Motor neuron (in vitro differentiated cells): ENCODE measurements around the gene FSD1. TPM values are rescaled to one million over a fixed set of nuclear protein-coding genes. Genes with fewer than 3 reads are reported as not detected.
"Not testable (repeated sequence)": the region's sequence is repeated elsewhere in the genome, so short reads cannot be mapped to it uniquely, and the experiment has no call there.

Experiments used
- ATAC-seq, 8 experiments: fragments of 200-7000 bp; cut with Tn5 transposase; replicated peaks in 6 of 8; 2 replicates each; pipeline ENCODE4 v1.8.0; 2021; ENCODE audit warnings: mild to moderate bottlenecking in 8 of 8, moderate library complexity in 8 of 8
- H3K27ac ChIP-seq, 2 donors: fragments of 250-450 bp; sonication (Bioruptor Pico); 2 replicates each; pipeline ENCODE4 v1.9.0; 2021; ENCODE audit warnings: antibody characterized with exemption in 2 of 2, mild to moderate bottlenecking in 2 of 2, moderate library complexity in 1 of 2
- H3K4me1 ChIP-seq, 2 donors: fragments of 250-450 bp; sonication (Bioruptor Pico); replicated peaks in 1 of 2; 2 replicates each; pipeline ENCODE4 v1.6.1; 2021; ENCODE audit warnings: antibody characterized with exemption in 2 of 2, mild to moderate bottlenecking in 2 of 2, moderate library complexity in 1 of 2
- H3K4me3 ChIP-seq, 5 donors: fragments of 250-450 bp; sonication (Bioruptor Pico); 2 replicates each; pipeline ENCODE4 v1.9.0; 2021; ENCODE audit warnings: antibody characterized with exemption in 5 of 5, mild to moderate bottlenecking in 5 of 5, moderate library complexity in 4 of 5
- WGBS, 10 experiments: fragments of 450-650 bp; shearing (Covaris generic); methylation state at CpG; one replicate each; pipeline ENCODE4 v1.0.0; 2022; 5-methylcytosine and 5-hydroxymethylcytosine counted together
- in situ Hi-C, 9 experiments: fragments of 400-800 bp; cut with MboI; loops; one replicate each; pipeline ENCODE4 v1.15.0; 2021; ENCODE audit warnings: low sequenced_read_pairs in 9 of 9, low pct_unique_long_range_greater_than_20kb in 2 of 9; ENCODE audit not compliant: unreplicated experiment in 9 of 9
- total RNA-seq, 8 experiments: library from RNA; unstranded; fragments of 300-600 nt; gene quantifications; 2 replicates each; pipeline versions ENCODE4 v1.2.3 to v1.2.4, GENCODE V29; 2022

FSD1 gene
- total RNA-seq, 8 experiments from 2014 or later, result 5.0 to 43.4 (median 37.2) TPM; not detected in 1

DNA sequence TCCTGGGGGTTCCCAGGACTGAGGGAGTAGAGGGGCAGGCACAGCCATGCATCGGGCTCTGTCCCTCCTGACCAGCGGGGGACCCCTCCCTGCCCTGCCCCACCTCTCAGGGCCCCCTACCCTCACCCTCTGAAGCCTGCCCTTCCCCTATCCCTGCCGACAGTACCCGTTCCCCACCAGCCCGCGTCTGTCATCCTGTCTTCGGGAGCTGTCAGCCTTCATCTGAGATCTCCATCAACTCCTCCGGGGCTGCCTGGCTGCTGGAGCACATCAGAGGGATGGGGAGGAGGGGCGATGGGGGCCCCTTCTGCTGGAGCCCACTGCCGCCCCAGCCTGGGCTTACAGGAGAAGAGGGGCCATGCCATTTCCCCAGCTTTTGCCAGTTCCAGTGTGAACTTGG is 31.5 kb upstream of the FSD1 start:
- no peak for ATAC-seq
- in situ Hi-C loops, result loop anchor here in 1 of 9 experiments (25.0 kb wide), 1 partner anchor 364 kb away; the partner anchor contains the start of gene TNFAIP8L1
- Histone ChIP-seq H3K27ac (no peak overlapping the region), H3K4me3 (no peak overlapping the region), H3K4me1 (peaks cover 7 to 14% of the 10 kb centered on the region in 2 donors)
- 60 to 88% (median 70%) methylated on average over 1 to 3 of the region's 10 CpGs; no CpG with 5 or more reads in 7 of the 10 experiments for WGBS, 10 experiments

DNA sequence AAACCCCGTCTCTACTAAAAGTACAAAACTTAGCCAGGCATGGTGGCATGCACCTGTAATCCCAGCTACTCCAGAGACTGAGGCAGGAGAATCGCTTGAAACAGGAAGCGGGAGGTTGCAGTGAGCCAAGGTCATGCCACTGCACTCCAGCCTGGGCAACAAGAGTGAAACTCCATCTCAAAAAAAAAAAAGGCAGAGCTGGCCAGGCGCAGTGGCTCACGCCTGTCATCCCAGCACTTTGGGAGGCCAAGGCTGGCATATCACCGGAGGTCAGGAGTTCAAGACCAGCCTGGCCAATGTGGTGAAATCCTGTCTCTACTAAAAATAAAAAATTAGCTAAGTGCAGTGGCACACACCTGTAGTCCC is 30.1 kb upstream of the FSD1 start:
- H3K4me3 ChIP-seq, ATAC-seq, H3K27ac ChIP-seq: not testable (repeated sequence)
- H3K4me1 ChIP-seq, result peaks cover 10 to 16% of the 10 kb centered on the region in 2 donors
- WGBS, 10 experiments, result 87 to 100% (median 92%) methylated on average over 1 to 4 of the region's 6 CpGs; no CpG with 5 or more reads in 4 of the 10 experiments
- in situ Hi-C loops, result loop anchor here in 1 of 9 experiments (25.0 kb wide), 1 partner anchor 363 kb away; the partner anchor contains the start of gene TNFAIP8L1

DNA sequence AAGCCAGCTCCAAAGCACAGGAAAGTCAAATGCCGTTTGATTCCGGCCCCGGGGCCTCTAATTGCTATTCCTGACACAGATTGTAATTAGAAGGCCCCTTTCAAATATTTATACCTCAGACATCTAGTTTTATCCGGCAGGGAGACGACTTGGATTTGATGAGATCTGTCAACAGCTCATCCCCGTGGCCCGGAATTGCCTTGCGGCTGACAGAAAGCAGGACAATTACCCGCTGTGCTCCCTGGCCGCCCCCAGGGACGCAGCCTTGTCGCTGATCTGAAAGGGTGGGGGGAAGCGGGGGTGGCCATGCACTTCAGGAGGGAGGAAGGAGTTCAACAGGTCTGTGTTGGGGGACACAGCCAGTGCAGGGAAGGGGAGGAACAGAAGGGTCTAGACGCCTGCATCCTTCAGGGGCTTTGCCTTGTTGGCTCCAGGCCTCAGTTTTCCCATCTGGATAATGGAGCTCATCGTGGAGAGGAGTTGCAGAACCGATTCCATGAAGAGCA is 27.2 kb upstream of the FSD1 start:
- peak overlapping the region; percentile 10 to 65 for H3K27ac ChIP-seq
- 0 to 60% (median 22%) methylated on average over 1 to 6 of the region's 16 CpGs; no CpG with 5 or more reads in 5 of the 10 experiments for WGBS, 10 experiments
- in situ Hi-C loops, result no loop called here
- no peak overlapping the region for H3K4me3 ChIP-seq
- ATAC-seq, result peak in 5 of 8 experiments; percentile 1 to 26 (median 18)
- H3K4me1 ChIP-seq, result peaks cover 10 to 16% of the 10 kb centered on the region in 2 donors

DNA sequence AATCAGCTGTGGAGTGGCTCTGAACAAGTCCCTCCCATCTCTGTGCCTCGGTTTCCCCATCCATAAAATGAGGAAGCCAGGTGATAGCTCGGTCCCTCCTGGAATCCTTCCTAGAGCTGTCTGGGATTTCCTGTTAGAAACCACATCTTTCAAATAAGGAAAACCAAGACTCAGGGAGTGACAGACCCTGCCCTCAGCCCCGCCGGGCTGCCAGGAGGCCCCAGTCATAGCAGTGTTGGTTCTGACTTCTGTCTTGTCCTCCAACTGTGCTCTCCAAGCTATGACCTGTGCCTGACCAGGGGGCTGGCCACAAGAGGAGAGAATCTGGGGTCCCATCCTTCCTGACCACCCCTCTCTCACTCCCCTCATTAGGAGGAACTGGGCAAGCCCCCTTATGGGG is 26.4 kb upstream of the FSD1 start:
- 0 to 60% (median 21%) methylated on average over 1 to 4 of the region's 4 CpGs; no CpG with 5 or more reads in 4 of the 10 experiments for WGBS, 10 experiments
- Histone ChIP-seq H3K4me3 (peak overlapping the region; percentile 44 to 77 (median 63)), H3K4me1 (peaks cover 10 to 16% of the 10 kb centered on the region in 2 donors), H3K27ac (peak overlapping the region; percentile 77 to 80)
- in situ Hi-C loops, result no loop called here
- ATAC-seq, result peak in 5 of 8 experiments; percentile 16 to 39 (median 21)

DNA sequence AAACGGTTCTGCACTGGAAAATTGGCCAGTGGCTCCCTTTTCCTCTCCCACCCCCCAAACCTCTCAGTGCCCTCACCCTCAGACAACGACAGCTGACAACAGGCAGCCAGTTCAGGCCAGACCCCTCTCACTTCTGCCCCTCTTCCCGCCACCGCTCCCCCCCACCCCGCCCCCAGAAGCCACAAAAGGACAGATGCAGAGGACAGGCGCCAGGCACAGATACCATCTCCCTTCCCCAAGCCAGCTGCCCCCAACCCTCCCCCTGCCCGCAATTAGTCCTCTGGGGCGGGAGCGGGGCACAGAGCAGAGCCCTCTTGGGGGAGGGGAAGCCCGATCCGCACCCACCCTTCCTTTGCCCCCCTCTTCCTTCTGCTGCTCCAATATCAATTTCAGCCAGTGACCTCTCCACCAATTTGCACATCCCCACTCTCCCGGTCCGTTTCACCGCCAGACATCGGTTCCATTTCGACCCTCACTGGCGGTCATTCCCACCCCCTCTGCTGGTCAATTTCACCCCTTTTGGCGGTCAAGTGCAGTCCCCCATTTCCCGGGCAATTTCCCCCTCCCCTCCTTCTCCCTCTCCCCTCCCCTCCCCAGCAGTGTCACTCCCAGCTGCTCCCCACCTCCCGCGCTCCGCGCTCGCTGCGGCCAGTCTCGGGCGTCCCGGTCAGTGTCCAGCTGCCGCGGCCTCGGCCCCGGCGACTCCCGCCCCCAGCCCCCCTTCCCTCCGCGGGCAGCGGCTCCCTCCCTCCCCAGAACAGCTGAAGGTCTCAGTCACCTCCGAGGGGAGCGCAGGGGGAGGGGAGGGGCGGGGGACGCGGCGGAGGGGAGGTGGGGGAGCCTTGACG is 25.8 kb upstream of the FSD1 start, which contains the start of gene SHD:
TSS of gene SHD (plus strand) at position 848 of the 848 bp plus-strand sequence. CDS start 798 bp downstream, outside the sequence.
- Histone ChIP-seq H3K4me1 (peaks cover 10 to 16% of the 10 kb centered on the region in 2 donors), H3K4me3 (peak within 1 kb of the TSS; percentile 44 to 77 (median 63)), H3K27ac (peak within 1 kb of the TSS; percentile 77 to 80)
- WGBS, 10 experiments, result no CpG with 5 or more reads among the region's 44 CpGs
- in situ Hi-C loops, result no loop called here
- ATAC-seq, result peak in 5 of 8 experiments; percentile 75 to 78 (median 77)

DNA sequence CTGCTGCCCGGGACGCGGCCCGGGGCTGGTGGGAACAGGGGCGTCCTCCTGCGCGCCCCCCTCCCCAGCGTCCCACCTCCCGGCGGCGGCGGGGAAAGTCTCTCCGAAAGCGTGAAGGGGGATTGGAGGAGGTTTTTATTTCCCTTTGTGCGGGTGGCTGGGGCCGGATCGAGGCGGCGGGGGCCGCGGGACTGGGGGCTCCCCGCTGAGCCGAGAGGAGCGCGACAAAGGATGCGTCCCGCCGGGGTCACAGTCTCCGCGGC is 25.2 kb upstream of the FSD1 start:
- peak overlapping the region; percentile 44 to 77 (median 63) for H3K4me3 ChIP-seq
- peaks cover 10 to 16% of the 10 kb centered on the region in 2 donors for H3K4me1 ChIP-seq
- no CpG with 5 or more reads among the region's 30 CpGs for WGBS, 10 experiments
- peak overlapping the region; percentile 77 to 80 for H3K27ac ChIP-seq
- in situ Hi-C loops, result no loop called here
- no peak for ATAC-seq

DNA sequence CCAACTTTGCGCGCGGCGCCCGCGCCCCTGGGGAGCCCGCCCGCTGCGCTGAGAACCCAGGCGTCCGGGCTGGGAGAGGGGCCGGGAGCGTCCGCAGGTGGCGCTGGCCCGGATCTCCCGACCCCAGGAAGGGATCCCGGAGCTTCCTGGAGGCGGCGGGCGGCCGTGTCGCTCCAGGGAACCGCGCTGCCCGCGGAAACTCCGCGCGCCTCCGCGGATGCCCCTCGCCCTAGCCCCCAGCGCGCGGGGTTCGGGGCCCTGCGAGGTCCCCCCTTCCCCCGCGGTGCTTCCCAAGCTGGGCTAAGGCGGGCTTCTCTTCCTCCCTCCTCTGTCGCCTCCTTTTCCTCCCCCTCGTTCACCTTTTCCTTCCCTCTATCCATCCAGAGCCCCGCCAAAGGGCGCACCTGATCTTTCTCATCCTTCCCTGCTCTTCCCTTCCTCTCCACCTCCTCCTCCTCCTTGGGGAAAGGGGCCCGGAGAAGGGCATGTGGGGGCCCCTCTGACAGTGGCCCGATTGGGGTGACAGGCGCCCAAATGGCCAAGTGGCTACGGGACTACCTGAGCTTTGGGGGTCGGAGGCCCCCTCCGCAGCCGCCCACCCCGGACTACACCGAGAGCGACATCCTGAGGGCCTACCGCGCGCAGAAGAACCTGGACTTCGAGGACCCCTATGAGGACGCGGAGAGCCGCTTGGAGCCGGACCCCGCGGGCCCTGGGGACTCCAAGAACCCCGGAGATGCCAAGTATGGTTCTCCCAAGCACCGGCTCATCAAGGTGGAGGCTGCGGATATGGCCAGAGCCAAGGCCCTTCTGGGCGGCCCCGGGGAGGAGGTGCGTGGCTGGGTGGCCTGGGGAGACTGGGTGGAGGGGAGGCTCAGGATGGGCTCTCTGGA is 24.6 kb upstream of the FSD1 start:
- H3K4me3 ChIP-seq, result peak overlapping the region; percentile 44 to 77 (median 63)
- WGBS, 10 experiments, result 0 to 20% (median 0%) methylated on average over 1 to 3 of the region's 71 CpGs; no CpG with 5 or more reads in 6 of the 10 experiments
- in situ Hi-C loops, result no loop called here
- H3K27ac ChIP-seq, result peak overlapping the region; percentile 77 to 80
- no peak for ATAC-seq
- H3K4me1 ChIP-seq, result peaks cover 10 to 16% of the 10 kb centered on the region in 2 donors

DNA sequence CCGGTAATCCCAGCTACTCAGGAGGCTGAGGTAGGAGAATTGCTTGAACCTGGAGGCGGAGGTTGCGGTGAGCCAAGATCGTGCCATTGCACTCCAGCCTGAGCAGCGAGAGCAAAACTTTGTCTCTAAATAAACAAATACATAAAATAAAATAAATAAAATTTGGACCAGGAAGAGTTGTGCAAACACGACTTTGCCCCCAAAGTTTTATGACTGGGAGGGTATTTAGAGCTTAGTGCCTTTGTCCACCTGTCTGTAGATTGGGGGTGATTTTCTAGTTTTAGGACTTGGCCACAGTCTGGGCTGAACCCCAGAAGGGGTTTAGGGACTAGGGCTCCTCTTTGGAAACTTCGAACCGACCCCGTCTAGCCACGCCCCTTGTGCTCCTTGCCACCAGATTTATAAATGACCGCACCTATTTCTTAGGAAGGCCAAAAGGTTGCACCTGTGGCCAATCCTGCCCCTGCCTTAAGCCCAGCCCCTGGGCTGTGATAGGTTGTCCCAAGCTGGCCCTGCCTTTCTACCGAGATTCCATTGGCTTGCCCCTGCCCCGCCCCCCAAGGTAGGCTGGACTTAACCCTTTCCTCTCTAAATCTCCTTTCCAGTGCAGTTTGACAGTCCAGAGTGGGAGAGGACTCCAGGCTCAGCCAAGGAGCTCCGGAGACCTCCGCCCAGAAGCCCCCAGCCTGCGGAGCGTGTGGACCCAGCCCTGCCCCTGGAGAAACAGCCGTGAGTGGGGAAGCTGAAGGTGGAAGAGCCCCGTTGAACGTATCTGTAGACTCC is 20.0 kb upstream of the FSD1 start:
- WGBS, 10 experiments, result 0 to 76% (median 38%) methylated on average over 1 to 14 of the region's 20 CpGs; no CpG with 5 or more reads in 1 of the 10 experiments
- ATAC-seq, result peak in 1 of 8 experiments; percentile 85
- H3K4me3 ChIP-seq, result no peak overlapping the region

DNA sequence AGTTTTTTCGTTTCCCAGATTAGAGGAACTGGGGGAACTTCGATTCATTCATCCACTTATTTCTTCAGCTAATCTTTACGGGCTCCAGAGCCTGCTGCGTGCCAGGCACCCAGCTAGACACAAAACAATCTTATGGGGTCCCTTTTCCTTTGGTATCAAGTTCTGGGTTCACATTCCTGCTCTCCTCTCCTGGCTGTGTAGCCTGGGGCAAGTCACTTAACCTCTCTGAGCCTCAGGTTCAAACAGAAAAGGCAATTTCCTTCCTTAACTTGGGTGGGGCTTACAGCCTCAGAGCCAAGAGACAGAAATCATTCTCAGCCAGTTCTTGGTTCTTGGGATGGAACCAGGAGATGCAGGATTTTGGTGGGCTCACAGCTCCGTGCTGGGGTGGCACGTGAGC is 19.4 kb upstream of the FSD1 start:
- in situ Hi-C loops, result no loop called here
- WGBS, 10 experiments, result 18 to 60% (median 39%) methylated on average over 2 to 4 of the region's 6 CpGs; no CpG with 5 or more reads in 2 of the 10 experiments
- no peaks in the 10 kb centered on the region for H3K4me1 ChIP-seq
- H3K27ac ChIP-seq, result no peak overlapping the region
- no peak for ATAC-seq
- no peak overlapping the region for H3K4me3 ChIP-seq

More for the DNA sequence above, 20.0 kb upstream of the FSD1 start:
- in situ Hi-C loops, result no loop called here
- Histone ChIP-seq H3K27ac (no peak overlapping the region), H3K4me1 (no peaks in the 10 kb centered on the region)

DNA sequence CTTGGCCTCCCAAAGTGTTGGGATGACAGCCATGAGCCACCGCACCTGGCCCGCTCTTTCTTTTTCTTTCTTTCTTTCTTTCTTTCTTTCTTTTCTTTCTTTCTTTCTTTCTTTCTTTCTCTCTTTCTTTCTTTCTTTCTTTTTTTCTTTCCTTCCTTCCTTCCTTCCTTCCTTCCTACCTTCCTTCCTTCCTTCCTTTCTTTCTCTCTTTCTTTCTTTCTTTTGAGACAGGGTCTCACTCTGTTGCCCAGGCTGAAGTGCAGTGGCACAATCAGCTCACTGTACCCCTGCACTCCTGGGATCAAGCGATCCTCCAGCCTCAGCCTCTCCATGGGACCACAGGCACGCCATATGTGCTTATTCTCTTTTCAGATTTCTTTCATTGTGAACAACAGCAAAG is 18.3 kb upstream of the FSD1 start:
- H3K4me3 ChIP-seq, in situ Hi-C loops, H3K4me1 ChIP-seq, H3K27ac ChIP-seq, ATAC-seq: not testable (repeated sequence)
- 60 to 100% (median 92%) methylated on average over 1 to 4 of the region's 4 CpGs; no CpG with 5 or more reads in 2 of the 10 experiments for WGBS, 10 experiments

DNA sequence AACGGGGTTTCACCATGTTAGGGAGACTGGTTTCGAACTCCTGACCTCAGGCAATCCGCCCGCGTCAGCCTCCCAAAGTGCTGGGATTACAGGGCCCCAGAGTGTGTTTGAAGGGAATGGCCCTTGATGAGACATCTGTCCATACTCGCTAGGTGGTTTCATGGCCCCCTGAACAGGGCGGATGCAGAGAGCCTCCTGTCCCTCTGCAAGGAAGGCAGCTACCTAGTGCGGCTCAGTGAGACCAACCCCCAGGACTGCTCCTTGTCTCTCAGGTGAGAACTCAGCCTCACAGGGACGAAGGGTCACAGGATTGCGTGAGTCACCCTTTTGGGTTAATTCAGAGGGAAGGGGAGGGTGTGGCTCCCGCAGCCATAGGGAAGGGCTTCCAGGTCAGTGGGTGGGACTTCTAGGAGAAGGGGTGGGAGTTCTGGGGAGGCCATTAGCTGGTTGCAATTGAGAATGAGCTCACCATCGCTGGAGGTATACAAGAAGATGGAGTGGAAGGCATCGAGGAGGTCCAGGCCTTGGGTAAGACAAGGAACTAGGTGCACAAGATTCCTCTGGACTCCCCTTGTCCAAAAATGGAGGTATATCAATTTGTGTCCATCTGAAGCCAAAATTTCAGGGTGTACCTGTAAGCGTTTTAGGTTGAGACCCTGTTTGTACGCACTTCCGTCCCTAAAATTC is 16.2 kb upstream of the FSD1 start:
- Histone ChIP-seq H3K27ac (no peak overlapping the region), H3K4me3 (no peak overlapping the region), H3K4me1 (peaks cover 9 to 16% of the 10 kb centered on the region in 2 donors)
- 60 to 100% (median 80%) methylated on average over 1 to 13 of the region's 16 CpGs; no CpG with 5 or more reads in 1 of the 10 experiments for WGBS, 10 experiments
- in situ Hi-C loops, result no loop called here
- ATAC-seq, result no peak
